ENCODE data around the gene PARD3.

Gene PARD3

DNA sequence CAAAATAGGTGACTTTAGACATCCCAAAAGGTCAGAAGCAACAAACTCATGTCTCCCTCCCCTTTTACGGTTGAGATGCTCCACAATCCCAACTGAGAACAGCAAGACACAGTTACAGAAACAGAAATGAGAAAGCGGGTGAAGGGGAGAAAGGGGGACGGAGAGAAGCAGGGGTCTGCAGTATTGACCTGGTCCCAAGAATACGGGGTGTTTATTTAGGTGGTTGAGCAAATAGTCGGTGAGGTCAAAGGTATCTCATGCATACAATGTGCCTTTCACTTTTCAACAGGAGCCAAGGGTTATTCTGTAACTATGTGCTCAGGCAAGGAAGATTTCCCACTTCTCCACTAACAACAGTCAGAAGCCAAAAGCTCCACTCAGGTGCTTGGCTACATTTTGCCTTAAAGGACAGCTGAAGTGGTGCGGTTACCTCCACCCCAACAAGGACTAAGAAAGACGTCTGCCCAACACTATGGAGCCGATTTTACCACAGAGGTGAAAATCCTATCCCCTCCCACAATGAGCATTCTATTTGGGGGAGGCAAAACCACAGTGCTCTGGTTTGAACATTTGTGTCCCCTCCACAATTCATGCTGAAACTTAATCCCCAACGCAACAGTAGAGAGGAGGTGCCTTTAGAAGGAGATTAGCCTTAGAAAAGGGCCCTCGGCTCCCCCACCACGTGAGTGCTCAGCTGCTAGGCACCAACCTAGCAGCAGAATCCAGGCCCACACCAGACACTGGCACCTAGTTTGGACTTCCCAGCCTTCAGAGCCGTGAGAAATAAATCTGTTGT, 77.9 kb downstream of the PARD3 start:
- FAIRE-seq, result no peak

DNA sequence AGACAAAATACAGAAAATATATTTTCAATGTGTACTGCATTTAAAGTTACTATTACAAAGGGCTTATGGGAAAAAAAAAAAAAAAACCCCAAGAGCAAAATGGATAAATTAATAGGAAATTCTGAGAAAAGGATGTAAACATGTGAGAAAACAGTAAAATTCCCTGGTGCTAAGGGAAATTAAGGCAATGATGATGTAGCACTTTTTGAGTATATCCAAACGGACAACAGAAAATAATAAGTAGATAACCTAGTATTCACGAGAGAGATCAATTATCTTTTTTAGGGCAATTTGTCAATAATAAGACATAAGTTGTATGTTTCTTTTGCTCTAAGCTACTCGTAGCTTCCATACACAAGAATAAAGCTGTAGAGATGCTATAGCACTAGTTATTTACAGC, 80.2 kb downstream of the PARD3 start:
- FAIRE-seq, result no peak

DNA sequence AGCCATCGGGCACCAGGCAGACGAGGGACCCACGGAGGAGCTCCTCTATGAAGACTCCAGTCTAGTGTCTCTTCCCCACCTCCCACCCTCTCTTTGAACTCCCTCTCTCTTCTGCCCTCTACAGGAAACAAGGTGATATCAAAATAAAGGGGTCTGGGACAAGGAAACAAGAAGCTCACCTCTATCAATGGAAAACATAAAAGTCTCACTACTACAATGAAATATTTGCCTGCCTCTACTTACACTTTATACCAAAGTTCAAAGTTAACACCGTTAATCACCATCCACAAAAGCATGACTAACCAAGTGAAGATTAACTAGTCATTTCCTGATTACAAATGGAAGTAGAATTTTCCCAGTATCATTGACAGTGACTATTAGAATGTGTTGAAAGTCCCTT, 82.2 kb downstream of the PARD3 start:
- FAIRE-seq, result no peak

DNA sequence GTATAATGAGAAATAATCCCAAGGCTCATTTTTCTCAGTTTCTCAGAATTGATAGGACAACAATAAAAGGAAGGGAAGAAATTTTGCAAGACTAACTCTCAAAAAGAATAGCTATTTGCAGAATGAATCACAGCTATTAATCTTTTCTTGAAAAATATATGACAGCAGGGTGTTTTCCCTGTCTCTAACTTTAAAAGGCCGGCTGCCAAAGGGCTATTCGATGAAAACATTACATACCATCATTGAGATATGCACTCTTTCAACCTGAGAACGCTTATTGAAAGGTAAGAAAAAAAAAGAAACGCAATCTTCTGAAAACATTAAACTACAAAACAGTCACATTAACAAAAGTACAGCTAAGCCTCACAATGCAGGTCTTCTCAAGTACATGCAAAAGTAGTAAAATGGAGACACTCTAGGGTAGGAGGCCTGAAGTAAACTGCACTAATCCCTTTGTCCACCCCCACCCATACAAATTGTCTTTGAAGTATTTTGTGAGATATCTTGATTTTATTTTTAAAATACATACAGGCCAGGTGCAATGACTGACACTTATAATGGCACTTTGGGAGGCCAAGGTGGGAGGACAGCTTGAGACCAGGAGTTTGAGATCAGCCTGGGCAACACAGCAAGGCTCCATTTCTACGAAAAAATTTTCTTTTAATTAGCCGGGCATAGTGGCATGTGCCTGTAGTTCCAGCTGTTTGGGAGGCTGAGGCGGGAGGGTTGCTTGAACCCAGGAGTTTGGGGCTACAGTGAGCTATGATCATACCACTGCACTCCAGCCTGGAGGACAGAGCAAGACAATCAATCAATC, 83.0 kb downstream of the PARD3 start:
- FAIRE-seq, result no peak

DNA sequence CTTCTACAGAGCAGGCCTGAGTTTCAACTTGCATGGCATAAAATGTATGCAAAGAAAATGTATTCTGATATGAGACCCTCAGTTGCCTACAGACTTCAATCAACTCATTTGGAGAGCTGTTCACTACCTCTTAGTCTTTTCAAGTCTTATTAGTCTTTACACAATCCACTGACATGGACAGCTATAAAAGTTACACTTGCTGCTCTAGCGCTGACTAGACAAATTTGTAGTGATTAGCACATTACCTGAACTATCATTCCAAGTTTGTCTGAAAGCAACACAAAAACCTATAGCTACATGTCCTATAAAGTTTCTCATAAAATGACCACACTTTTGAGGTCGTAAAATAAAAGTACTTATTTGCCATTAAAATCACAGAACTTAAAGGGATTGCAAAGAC, 83.9 kb downstream of the PARD3 start:
- no peak for FAIRE-seq

DNA sequence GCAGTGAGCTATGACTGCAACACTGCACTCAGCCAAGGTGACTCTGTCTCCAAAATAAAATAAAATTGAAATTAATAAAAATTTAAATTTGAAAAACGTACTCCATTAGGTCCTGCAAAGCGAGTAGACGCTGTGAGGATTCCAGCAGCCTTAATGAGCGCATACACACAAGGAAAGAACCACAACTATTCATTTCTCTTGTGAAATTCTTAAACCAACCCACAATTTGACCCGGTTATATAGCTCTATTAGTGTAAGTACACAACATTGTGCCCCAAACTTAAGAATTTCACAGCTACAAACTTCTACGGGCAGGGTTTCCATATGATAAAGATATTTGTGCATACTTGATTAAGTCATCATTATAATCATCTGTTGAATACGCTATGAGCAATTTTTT, 84.4 kb downstream of the PARD3 start:
- FAIRE-seq, result no peak

DNA sequence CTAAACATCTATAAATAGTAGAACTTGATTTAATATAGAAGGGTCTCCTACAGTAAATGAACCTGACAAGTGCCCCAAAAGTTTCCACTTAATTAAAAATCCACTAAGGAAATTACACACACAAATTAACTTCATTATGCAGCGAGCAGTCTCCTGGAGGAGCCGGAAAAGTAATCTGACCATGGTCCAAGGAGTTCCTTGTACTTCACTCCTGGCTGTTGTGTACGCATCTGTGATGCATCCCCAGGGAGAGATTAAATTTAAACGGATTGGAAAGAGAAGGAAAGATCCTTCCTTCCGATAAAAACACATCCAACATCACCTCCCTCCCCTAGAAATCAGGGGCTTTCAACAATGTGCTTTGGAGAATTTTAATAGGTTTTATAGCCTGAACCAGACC, 85.5 kb downstream of the PARD3 start:
- FAIRE-seq, result no peak

DNA sequence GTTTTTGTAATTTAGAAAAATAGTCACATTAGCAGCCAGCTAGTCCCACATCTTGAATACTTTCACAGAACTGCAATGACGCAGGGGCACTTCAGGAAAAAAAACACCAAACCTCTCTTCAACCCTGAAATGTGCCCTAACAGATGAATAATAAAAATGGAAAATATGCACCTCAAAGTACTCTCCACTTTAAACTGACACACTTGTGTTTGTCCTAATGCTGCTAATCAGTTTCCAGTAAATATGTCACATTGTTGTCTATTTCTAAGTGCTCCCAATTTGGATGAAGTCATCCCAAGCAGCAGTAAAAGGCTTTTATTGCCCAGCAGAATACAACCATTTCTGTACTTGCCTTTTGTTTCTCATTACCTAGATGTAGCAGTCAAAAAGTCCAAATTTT, 86.7 kb downstream of the PARD3 start:
- no peak for FAIRE-seq

DNA sequence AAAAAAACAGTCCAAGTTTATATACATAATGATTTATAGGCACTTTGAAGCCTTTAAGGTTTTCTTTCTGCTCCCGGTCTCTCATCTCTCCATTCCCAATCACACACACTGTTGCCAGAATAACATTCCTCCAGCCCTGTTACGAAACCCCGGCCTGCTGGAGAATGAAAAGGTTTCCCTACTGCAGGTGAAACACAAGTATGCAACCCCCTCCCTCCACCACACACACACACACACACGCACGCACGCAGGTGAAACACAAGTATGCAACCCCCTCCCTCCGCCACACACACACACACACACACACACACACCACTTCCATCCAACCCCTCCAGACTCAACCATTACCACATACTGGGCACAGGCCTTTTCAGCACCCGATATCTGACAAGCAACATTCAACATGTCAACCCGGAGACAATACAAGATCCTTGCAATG, 87.5 kb downstream of the PARD3 start:
- no peak for FAIRE-seq

DNA sequence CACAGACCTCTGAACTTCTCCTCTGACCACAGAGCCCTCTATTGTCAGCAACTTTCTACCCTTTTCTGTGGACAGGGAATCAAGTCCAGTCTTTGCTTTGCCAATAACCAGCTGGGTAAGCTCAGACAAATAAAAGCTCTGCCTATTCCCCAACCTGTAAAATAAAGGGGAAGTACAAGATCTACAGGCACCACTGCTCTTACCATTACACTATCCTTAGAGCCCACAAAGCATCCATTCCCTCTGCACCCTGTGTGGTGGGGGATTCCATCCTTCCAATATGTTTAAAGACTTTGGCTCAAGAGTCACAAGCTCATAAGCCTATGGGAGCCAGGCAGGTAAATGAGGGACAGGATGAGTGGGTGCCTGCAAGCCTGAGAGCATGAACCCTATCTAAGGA, 88.2 kb downstream of the PARD3 start:
- FAIRE-seq, result no peak

DNA sequence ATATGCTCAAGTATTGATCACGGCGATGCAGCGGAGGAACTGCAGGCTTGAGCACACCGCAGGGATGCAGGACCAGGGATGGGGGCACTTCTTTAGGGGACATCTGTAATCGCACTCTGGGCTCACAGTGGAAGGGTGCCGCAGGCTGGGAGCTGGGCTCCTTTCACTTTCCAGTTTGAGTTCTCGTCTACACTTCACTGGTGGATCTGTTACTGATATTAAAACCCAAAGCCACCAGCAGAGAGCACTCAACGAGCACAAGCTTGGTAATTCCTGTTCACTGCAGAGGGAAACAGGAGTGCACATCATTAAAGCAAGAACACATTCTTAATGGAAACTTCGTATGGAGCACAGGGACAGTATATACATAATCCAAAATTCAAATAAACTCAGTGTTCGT, 91.3 kb downstream of the PARD3 start:
- FAIRE-seq, result peak; percentile 37

DNA sequence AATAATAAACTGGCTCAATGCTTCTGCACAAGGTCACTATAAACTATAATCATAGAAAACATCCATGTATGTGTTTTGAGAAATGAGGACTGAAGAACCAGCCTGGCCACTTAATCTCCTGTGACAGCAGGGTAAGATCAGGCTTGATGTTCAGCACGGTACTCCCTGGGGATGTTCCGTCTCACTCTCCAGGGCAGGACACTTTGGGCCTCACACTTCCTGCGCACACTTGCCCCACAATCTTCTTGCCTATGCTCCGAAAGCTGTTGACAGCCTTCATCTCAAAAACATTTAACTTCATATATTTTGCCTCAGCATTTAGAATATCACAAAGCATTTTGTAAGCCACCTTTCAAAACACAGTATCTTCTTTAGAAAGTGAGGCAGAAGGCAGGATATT, 92.7 kb downstream of the PARD3 start:
- no peak for FAIRE-seq

DNA sequence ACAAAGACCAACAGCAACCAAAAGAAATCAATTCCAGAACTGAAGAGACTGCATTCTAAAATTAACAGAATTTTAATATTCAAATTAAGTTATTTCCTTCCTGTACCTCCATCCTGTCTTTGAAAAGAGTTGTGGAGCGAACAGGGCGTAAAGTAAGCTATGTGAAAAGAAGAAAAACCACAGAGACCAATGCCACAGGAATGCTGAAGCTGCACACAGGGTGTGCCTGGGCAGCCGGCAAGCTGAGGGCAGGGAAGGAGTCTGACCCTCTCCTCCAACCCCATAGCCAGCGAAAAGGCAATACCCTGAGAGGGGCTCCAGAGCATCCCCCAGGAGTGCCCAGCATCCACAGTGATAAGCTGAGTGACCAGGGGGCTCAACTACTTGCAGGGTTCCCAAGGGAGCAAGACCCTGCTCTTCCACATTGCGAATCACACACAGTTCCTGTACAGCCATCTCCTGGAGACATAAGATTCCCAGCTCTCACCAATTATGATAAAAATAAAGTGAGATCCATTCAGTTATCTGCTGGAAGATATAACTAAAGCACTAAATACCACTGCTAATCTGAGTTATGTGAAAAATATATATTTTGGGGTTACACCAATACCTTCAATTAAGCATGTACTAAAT, 93.8 kb downstream of the PARD3 start:
- FAIRE-seq, result no peak

DNA sequence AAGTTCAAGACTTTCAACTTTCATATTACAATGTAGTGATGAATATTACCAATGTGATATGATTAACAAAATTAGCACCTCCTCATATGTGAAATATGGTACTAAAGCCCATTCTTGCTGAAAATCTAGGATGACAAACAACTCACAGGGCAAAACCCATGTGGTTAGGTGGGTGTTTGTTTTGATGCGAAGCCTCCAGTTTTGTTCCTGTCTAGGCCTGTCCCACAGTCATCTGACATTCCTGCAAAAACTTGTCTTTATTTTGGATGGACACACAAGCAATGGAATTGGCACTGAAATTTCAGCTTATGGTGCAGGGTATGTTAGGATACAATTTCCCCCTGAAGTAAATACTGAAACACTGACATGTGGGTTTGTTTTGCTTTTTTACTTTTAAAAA, 95.3 kb downstream of the PARD3 start:
- FAIRE-seq, result no peak

DNA sequence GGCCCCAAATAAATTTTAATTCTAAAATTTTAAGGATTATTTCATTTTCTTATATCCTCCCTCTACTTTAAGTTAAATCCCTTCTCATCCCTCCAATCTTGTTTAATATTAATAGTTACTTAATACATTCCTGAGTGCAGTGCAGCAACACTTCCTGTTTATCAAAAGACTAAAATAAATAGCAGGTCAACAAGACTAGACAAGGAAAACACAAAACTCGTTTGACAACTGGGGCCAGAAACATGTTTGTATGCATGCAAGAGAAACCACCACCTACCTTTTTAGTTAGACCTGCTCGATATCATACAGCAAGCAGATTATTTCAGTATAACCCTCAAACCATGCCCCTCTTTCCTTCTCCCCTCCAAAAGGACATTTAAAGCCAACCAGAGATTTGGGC, 95.8 kb downstream of the PARD3 start:
- no peak for FAIRE-seq

DNA sequence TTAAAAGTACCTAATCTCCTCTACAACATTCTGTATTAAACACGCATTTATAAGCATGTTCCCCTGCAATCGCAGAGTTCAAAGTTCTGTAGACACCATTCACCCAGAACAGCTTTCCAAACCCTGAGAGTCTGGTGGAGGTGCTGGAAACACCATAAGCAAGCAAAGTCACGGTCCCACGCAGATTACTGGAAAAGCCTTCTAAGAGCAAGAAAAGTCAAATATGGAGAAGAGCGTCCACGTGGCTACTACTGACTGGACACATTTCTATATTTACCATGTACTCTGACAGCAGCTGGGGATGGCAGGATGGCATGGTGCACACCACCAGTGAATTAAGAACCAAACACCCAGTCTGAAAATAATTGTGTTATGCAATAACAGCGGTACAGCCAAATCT, 97.7 kb downstream of the PARD3 start:
- no peak for FAIRE-seq

DNA sequence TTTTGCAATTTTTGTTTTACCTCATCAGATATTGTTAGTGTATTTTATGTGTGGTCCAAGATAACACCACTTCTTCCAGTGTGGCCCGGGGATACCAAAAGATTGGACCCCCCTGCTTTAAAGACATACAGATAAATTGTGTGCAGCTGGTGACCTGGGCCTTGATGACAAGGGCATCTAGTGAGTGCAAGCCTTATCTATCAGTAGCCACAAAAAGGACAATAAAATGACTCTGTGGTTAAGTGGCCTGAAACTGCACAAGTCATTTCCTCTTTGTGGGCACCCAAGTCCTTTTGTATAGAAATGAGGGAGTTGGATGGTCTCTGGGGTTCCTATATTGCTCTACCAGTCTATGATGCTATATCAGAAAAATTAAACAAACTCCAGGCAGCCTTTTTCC, 98.1 kb downstream of the PARD3 start:
- no peak for FAIRE-seq

DNA sequence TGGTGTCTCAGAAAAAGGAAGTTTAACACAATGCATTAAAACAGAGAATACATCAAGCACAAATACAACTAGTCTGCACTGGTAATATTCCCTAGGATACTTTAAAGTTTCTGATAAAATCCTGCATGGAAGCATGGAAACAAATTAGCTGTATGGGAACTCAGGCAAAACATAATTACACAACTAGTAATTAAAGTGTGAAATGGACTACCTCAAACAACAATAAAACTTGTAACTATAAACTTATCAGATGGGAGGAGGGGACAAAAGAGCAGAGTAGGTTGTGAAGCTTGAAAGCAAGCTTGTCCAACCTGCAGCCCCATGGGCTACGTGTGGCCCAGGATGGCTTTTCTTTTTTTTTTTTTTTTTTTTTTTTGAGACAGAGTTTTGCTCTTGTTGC, 98.9 kb downstream of the PARD3 start:
- FAIRE-seq, result no peak

DNA sequence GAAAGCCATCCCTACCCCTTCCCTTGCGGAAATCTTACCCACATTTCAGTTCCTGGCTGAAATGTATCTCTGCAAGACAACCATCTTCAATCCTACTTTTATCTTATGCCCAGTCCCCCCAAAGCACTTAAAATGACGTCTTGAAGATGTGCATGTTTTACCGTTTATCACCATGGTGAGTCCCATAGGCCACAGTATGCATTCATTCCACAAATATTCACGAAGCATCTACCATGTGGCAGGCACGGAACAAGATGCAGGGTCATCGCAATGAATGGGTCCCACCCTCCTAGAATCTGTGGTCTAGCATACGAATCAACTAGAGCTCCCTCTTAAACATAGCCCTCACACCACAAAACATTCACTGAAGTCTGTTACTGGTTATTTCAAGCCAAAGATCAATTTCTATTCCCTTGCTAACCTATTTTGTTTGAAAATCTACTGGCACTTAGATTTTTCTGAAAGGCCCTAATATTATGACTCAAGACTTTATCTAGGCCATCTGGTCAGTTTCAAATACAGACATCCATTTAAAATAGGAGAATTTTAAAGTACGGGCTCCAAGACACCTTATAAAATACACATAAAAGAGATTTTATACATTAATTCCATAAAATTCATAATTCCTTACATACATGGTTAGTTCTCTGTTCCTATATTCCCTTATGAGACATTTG, 99.4 kb downstream of the PARD3 start:
- no peak for FAIRE-seq

DNA sequence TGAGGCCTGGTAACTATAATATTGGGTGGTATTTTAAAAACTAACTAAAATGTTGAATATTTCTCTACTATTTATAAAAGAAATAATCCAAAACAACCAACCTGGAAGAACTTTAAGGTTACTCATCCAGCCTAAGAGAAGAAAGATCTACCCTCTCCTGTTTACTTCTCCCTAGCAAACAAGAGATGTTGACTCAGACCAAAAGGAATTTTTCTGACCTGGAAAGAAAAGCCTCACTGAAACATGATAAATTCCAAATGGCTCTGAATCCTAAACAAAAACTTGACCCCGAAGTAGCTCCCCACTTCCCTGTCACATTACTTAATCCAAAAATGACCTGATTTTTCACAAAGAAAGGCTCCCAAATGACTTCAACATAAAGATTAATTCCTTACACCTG, 101.2 kb downstream of the PARD3 start:
- FAIRE-seq, result no peak

DNA sequence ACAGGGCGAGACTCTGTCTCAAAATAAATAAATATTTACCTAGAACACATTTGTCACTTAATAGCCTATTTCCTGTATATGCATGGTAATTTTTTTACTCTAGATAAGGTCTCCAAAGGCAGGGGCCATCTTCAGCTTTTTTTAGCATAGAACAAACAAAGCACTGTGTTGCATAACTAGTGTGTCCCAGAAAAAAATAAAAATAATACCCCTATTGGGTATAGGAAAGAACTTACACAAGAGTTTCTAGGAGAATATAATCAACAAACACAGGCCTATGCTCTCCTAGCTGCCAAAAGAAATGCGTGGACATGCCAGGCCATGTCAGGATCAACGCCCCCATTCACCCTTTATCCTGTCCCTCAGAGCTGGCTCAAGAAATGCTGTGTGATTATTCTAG, 103.6 kb downstream of the PARD3 start:
- FAIRE-seq, result no peak

DNA sequence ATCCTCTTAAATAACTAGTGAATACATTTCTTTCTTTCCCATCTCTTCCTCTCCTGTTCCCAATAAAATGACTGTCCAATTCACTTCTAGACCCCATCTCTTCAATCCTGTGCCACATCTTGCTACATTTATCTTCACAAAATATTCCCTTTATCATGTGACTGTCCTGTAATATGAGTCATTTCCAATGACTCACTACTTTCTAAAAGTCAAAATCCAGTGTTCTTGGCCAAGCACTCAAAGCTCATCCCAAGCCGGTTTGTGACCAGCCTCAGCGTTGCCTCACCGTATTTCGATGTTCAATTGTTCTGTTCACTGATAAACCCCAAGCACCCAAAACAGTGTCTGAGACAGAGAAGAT, 104.7 kb downstream of the PARD3 start:
- no peak for FAIRE-seq

DNA sequence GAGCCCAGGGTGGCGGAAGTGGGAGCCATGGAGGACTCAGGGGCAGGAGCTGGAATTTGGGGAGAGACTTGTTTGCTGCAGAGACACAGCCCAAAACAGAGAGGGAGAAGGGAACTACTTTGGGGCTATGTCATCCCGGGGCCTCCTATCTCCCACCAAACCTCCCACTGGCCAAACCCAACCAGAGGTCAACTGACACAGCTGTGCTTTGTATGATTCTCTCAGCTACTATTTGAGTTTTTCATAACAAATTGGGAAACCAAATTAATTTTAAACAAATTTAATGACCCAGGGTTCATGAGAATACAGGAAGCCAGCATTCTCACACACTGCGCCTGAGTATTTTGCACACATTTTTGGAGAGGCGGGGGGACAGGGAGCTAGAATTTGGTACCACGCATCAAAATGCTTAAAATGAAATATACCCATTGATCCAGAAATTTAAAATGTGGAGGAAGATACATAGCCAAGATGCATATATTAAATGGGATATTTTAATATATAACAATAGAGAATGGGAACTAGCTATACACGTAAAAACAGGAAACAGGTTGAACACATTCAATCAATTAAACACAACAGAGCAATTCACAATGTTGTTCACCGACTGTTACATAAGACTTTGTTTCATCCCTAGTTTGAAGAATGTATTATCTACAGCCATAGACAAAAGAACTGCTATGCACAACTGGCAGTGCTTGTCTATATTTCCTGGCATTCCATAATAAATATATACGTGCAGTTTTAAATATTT, 105.3 kb downstream of the PARD3 start:
- FAIRE-seq, result no peak

Measured in A204.1 (cell line).